Cardiac muscle cell (in vitro differentiated cells and primary cell): ENCODE results near the gene GPR22. TPM values are rescaled to one million over a fixed set of nuclear protein-coding genes. Genes with fewer than 3 reads are reported as not detected.

Experiments
- DNase-seq, 2 donors: peaks; one replicate each; pipeline versions ENCODE4 v3.0.0 to v3.0.0-alpha.2; 2010 to 2017; ENCODE audit warnings: low read depth in 1 of 2, low spot score in 1 of 2
- H3K27ac ChIP-seq: fragments of 200-600 bp; sonication (generic); 2 replicates; pipeline ENCODE4 v1.5.1; 2016
- H3K27me3 ChIP-seq: fragments of 200-600 bp; sonication (generic); 2 replicates; pipeline ENCODE4 v1.6.0; 2016; ENCODE audit warnings: control low read depth
- H3K36me3 ChIP-seq: fragments of 200-600 bp; sonication (generic); 2 replicates; pipeline ENCODE4 v1.5.1; 2016; ENCODE audit warnings: control low read depth
- H3K4me1 ChIP-seq: fragments of 200-600 bp; sonication (generic); 2 replicates; pipeline ENCODE4 v1.8.1; 2017; ENCODE audit warnings: low read depth, mild to moderate bottlenecking, mixed run types
- H3K4me3 ChIP-seq: fragments of 200-600 bp; sonication (generic); 2 replicates; pipeline ENCODE4 v1.5.1; 2016; ENCODE audit warnings: mild to moderate bottlenecking
- H3K9me3 ChIP-seq: fragments of 200-600 bp; sonication (generic); 2 replicates; pipeline ENCODE4 v1.5.1; 2017; ENCODE audit warnings: low read depth, mild to moderate bottlenecking, control low read depth
- polyA plus RNA-seq: library from polyadenylated mRNA; unstranded; fragments of >200 nt; fragmentation: Nextera tagmentation; extraction: Ambion mirVana; gene quantifications from 2 replicates; pipeline ENCODE4 v1.2.1, GENCODE V29; 2016
- total RNA-seq: library from RNA; depleted of rRNA; stranded (reverse); fragments of >200 nt; gene quantifications from 2 replicates; pipeline ENCODE4 v1.2.3, GENCODE V29; 2016
- TF ChIP-seq, protein P1 (sequence below): IDR thresholded peaks from 2 replicates; pipeline ENCODE4 v1.5.1; 2012; ENCODE audit warnings: low read depth, mild to moderate bottlenecking, low read length

The GPR22 gene
- total and polyA plus RNA-seq, 2 experiments from 2014 or later: 0.84 to 1.0 TPM

DNA sequence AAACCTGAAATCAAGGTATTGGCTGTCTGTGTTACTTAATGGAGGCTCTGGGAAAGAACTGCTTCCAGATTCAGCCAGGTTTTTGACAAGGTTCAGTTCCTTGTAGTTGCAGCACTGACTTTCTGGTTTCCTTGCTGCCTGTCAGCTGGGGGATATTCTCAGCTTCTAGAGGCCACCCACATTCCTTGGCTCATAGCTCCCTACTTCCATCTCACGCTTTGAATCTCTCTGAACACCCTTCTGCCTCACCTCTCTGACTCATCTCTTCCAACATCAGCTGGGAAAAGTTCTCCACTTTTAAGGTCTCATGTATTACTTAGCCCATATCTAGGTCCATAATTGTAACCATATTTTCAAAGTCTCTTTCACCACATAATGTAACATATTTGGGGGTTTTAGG is 22.9 kb upstream of the GPR22 start:
- Histone ChIP-seq H3K9me3 (no peaks in the 10 kb centered on the region), H3K27ac (no peak overlapping the region), H3K36me3 (no peaks in the 10 kb centered on the region), H3K4me1 (no peaks in the 10 kb centered on the region), H3K4me3 (no peak overlapping the region), H3K27me3 (no peaks in the 10 kb centered on the region)
- DNase-seq: peak in 1 of 2 donors; percentile 7
- TF ChIP-seq, protein P1, sequence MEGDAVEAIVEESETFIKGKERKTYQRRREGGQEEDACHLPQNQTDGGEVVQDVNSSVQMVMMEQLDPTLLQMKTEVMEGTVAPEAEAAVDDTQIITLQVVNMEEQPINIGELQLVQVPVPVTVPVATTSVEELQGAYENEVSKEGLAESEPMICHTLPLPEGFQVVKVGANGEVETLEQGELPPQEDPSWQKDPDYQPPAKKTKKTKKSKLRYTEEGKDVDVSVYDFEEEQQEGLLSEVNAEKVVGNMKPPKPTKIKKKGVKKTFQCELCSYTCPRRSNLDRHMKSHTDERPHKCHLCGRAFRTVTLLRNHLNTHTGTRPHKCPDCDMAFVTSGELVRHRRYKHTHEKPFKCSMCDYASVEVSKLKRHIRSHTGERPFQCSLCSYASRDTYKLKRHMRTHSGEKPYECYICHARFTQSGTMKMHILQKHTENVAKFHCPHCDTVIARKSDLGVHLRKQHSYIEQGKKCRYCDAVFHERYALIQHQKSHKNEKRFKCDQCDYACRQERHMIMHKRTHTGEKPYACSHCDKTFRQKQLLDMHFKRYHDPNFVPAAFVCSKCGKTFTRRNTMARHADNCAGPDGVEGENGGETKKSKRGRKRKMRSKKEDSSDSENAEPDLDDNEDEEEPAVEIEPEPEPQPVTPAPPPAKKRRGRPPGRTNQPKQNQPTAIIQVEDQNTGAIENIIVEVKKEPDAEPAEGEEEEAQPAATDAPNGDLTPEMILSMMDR: no peak

DNA sequence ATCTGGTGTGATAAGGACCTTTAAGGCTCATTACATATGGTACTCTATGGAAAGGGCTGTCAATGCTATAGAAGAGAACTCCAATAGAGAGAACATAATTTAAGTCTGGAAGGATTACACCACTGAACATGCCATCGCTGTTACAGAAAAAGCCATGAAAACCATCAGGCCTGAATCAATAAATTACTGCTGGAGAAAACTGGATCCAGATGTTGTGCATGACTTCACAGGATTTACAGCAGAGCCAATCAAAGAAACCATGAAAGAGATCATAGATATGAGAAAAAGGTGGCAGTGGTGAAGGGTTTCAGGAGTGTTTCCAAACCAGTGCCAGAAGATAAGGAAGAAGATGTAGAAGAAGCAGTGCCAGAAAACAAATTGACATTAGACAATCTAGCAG is 18.9 kb upstream of the GPR22 start:
- Histone ChIP-seq H3K36me3 (no peaks in the 10 kb centered on the region), H3K4me1 (no peaks in the 10 kb centered on the region), H3K27ac (no peak overlapping the region), H3K27me3 (no peaks in the 10 kb centered on the region), H3K4me3 (no peak overlapping the region), H3K9me3 (no peaks in the 10 kb centered on the region)
- DNase-seq: no peak
- TF ChIP-seq, protein P1: no peak

DNA sequence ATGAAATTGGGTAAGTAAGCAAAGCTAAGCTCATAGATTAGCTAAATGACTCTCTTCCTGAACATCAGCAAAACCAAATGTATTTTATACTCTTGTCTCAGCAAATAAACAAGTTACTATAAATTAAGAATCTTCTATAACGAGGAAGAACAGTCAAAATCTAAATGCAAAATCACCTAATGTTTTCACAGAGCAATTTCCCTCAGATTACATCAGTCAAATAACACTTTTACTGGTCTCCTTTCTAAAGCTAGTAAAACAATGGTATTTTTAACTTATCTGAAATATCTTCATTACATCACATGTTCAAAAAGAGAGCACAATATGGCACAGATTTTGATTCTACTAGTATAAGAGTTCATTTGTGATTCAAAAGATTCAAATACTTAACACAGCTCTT is 16.5 kb upstream of the GPR22 start:
- H3K36me3 ChIP-seq: no peaks in the 10 kb centered on the region
- H3K27ac ChIP-seq: no peak overlapping the region
- no peaks in the 10 kb centered on the region for H3K4me1 ChIP-seq
- no peak overlapping the region for H3K4me3 ChIP-seq
- no peak for DNase-seq
- TF ChIP-seq, protein P1: no peak
- H3K27me3 ChIP-seq: no peaks in the 10 kb centered on the region
- H3K9me3 ChIP-seq: no peaks in the 10 kb centered on the region

DNA sequence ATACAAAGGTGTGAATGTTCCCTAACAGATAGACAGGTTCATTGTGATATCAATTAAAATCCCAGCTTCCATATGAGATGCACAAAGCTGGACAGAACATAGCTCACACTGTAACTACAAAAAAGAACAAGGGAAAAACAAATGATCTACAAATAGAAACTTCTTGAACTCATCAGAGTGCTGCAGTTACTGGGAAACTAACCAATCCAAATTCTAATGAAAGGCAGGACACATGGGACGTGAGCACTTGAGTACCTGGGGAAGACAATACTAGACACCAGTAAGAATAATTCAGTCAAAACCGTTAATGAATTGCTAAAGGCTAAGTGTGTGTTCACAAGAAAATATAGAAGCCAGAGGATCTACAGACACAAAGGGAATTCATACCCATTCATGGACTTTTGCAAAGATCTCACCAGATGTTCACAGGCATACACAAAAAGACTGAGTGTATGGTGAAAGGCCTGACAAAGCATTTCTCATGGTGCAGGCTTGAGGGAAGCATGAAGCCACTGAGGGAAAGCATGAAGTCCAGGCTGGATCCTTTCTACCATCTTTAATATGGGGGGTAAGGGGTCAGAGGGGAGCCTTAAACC is 7.8 kb upstream of the GPR22 start:
- no peak for DNase-seq
- peak overlapping the region; percentile 24 for H3K27ac ChIP-seq
- TF ChIP-seq, protein P1: no peak
- H3K27me3 ChIP-seq: no peaks in the 10 kb centered on the region
- no peak overlapping the region for H3K4me3 ChIP-seq
- no peaks in the 10 kb centered on the region for H3K9me3 ChIP-seq
- H3K4me1 ChIP-seq: peaks cover 21% of the 10 kb centered on the region
- no peaks in the 10 kb centered on the region for H3K36me3 ChIP-seq

DNA sequence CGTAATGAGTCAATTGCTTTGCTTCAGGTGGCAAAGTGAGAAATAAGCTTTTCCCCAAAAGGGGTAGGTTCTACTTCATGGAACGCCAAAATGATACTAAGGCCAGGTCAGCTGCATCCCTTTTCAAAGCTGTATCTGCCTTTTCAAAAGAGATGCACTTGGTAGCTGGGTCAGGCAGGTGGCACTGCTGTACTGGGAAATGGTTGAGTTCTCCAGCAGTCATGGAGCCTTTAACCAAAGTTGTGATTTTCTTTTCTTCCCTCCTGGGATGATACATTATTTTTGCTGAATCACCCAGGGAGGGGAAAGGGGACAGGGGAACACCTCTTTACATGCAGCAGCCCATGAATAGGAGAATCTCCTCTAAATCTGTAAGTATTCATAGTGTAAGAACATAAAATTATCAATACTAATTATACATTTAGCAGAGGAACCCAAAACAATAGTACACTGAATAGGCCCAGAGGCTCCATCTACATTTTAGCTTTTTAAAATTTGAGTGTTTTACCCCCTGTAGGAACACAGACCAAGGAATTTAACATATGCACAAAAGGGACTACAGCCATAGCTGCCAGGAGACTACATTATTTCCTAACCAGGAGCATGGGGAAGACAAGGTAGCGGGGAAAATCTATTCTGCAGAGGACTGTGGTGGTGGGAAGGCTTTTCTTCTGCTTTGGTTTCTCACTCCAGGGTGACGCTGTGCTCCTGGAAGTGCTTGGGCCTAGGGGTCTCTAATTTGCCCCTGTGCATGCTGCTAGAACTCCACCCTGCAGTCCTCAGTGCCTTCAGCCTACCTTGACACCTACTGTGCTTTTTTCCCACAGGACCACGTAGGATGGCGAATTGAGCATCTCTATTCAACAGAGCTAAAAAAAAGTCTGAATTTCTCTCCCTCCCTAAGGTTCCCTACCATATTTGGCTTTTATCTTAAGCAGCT is 6.4 kb upstream of the GPR22 start:
- Histone ChIP-seq H3K4me1 (peaks cover 21% of the 10 kb centered on the region), H3K4me3 (no peak overlapping the region), H3K27ac (peak overlapping the region; percentile 13), H3K36me3 (no peaks in the 10 kb centered on the region), H3K9me3 (no peaks in the 10 kb centered on the region), H3K27me3 (no peaks in the 10 kb centered on the region)
- peak; percentile 61 to 80 for DNase-seq
- TF ChIP-seq, protein P1: peak; percentile 89
